ENCODE data around the gene MATN4.

GRCh38 chr20:45322952-45323383 is 14.9 kb upstream of the MATN4 start:
- TF ChIP-seq SMC3 (conservative IDR thresholded peaks at IDR 0.05; ENCODE audit: poor library complexity), result no peak
- no peak for TF ChIP-seq CTCF (IDR thresholded peaks at IDR 0.05; ENCODE audit: poor library complexity, severe bottlenecking)
- TF ChIP-seq POLR2AphosphoS5 (IDR thresholded peaks at IDR 0.05), result no peak
